Thymus (tissue), 11 donors: ENCODE data around the gene STXBP4. TPM values are rescaled to one million over a fixed set of nuclear protein-coding genes. Genes with fewer than 3 reads are reported as not detected.
A peak's percentile ranks its signal among the peaks of the same experiment; 100 is the strongest.
"Not testable (repeated sequence)": the region's sequence is repeated elsewhere in the genome, so short reads cannot be mapped to it uniquely, and the experiment has no call there.

Experiments
- DNase-seq, 9 donors: peaks; one replicate each; pipeline ENCODE4 v3.0.0-alpha.2; 2013; ENCODE audit warnings: low spot score in 9 of 9, low read depth in 6 of 9, missing footprints in 1 of 9
- H3K27ac ChIP-seq, 2 donors: one replicate each; pipeline ENCODE4 v1.5.1; 2013; ENCODE audit warnings: control low read depth in 1 of 2, low read depth in 1 of 2, low read length in 1 of 2, mild to moderate bottlenecking in 1 of 2, moderate library complexity in 1 of 2
- H3K27me3 ChIP-seq, 2 donors: one replicate each; pipeline ENCODE4 v1.5.1; 2013; ENCODE audit warnings: low read length in 1 of 2; ENCODE audit not compliant: control insufficient read depth in 2 of 2, insufficient read depth in 1 of 2
- H3K36me3 ChIP-seq, 2 donors: one replicate each; pipeline ENCODE4 v1.5.1; 2013; ENCODE audit warnings: low read length in 1 of 2, mild to moderate bottlenecking in 1 of 2, moderate library complexity in 1 of 2; ENCODE audit not compliant: control insufficient read depth in 2 of 2, insufficient read depth in 2 of 2
- H3K4me1 ChIP-seq, 2 donors: one replicate each; pipeline ENCODE4 v1.5.1; 2013; ENCODE audit warnings: low read length in 2 of 2; ENCODE audit not compliant: control insufficient read depth in 2 of 2, insufficient read depth in 2 of 2
- H3K4me3 ChIP-seq, 2 donors: one replicate each; pipeline ENCODE4 v1.5.1; 2013; ENCODE audit warnings: low read length in 2 of 2, control low read depth in 1 of 2, mild to moderate bottlenecking in 1 of 2
- H3K9me3 ChIP-seq, 2 donors: one replicate each; pipeline ENCODE4 v1.5.1; 2013; ENCODE audit warnings: low read length in 1 of 2, mild to moderate bottlenecking in 1 of 2; ENCODE audit not compliant: control insufficient read depth in 2 of 2, insufficient read depth in 1 of 2
- WGBS: extraction: QIAGEN DNeasy Blood & Tissue Kit; methylation state at CpG from one replicate; pipeline ENCODE4 v1.1.7; 2013; 5-methylcytosine and 5-hydroxymethylcytosine counted together
- polyA plus RNA-seq: library from polyadenylated mRNA; stranded (reverse); fragments of 200-250 nt; gene quantifications from one replicate; pipeline ENCODE4 v1.2.3, GENCODE V29; 2013
- total RNA-seq: library from RNA; stranded (reverse); fragments of 120-200 nt; gene quantifications from one replicate; pipeline ENCODE4 v1.2.4, GENCODE V29; 2013
- donor health status: healthy.

STXBP4 gene
- total and polyA plus RNA-seq, 2 donors, result 1.9 to 7.3 TPM

- DNase-seq, result no peak
- peaks cover 0 to 3% of the 10 kb centered on the region in 2 donors for H3K4me1 ChIP-seq
- no peaks in the 10 kb centered on the region for H3K36me3 ChIP-seq
- H3K27me3 ChIP-seq, result no peaks in the 10 kb centered on the region
- no peak overlapping the region for H3K4me3 ChIP-seq
- 78% methylated on average over 4 of the region's 4 CpGs for WGBS
- no peak overlapping the region for H3K27ac ChIP-seq
- H3K9me3 ChIP-seq, result no peaks in the 10 kb centered on the region
These were observed 100.6 kb downstream of the STXBP4 start for GRCh38 chr17:55068862-55069811.

- Histone ChIP-seq H3K27ac (no peak overlapping the region), H3K9me3 (no peaks in the 10 kb centered on the region), H3K4me1 (peaks cover 0 to 3% of the 10 kb centered on the region in 2 donors), H3K4me3 (no peak overlapping the region), H3K27me3 (no peaks in the 10 kb centered on the region), H3K36me3 (no peaks in the 10 kb centered on the region)
- DNase-seq, result no peak
These were observed 101.5 kb downstream of the STXBP4 start for GRCh38 chr17:55069983-55070529.

GRCh38 chr17:55072898-55073297 is 104.3 kb downstream of the STXBP4 start:
- 84% methylated on average over 4 of the region's 4 CpGs for WGBS

GRCh38 chr17:55073467-55073866 is 104.9 kb downstream of the STXBP4 start:
- H3K4me1 ChIP-seq, H3K27me3 ChIP-seq, DNase-seq, H3K4me3 ChIP-seq, H3K36me3 ChIP-seq, H3K9me3 ChIP-seq, H3K27ac ChIP-seq: not testable (repeated sequence)
- WGBS, result 95% methylated on average over 4 of the region's 4 CpGs

More at GRCh38 chr17:55072898-55073297, 104.3 kb downstream of the STXBP4 start:
- Histone ChIP-seq H3K4me1 (peaks cover 0 to 3% of the 10 kb centered on the region in 2 donors), H3K4me3 (no peak overlapping the region), H3K27me3 (no peaks in the 10 kb centered on the region), H3K9me3 (no peaks in the 10 kb centered on the region), H3K27ac (no peak overlapping the region), H3K36me3 (no peaks in the 10 kb centered on the region)
- DNase-seq, result peak in 5 of 9 donors; percentile 15 to 39 (median 22)

- H3K9me3 ChIP-seq, result no peaks in the 10 kb centered on the region
- no peak overlapping the region for H3K4me3 ChIP-seq
- H3K27me3 ChIP-seq, result no peaks in the 10 kb centered on the region
- H3K4me1 ChIP-seq, result no peaks in the 10 kb centered on the region
- H3K36me3 ChIP-seq, result peaks cover 0 to 4% of the 10 kb centered on the region in 2 donors
- H3K27ac ChIP-seq, result no peak overlapping the region
- WGBS, result 97% methylated on average over 1 of the region's 1 CpG
- no peak for DNase-seq
These were observed 113.0 kb downstream of the STXBP4 start for GRCh38 chr17:55081559-55081958.

- Histone ChIP-seq H3K4me3 (no peak overlapping the region), H3K9me3 (no peaks in the 10 kb centered on the region), H3K27ac (no peak overlapping the region), H3K36me3 (peaks cover 0 to 1% of the 10 kb centered on the region in 2 donors), H3K27me3 (no peaks in the 10 kb centered on the region), H3K4me1 (no peaks in the 10 kb centered on the region)
- WGBS, result 75% methylated on average over 2 of the region's 2 CpGs
- no peak for DNase-seq
These were observed 118.1 kb downstream of the STXBP4 start for GRCh38 chr17:55086635-55087058.

GRCh38 chr17:55089256-55089655 is 120.7 kb downstream of the STXBP4 start:
- no peaks in the 10 kb centered on the region for H3K4me1 ChIP-seq
- no peaks in the 10 kb centered on the region for H3K9me3 ChIP-seq
- H3K4me3 ChIP-seq, result no peak overlapping the region
- H3K27ac ChIP-seq, result no peak overlapping the region
- WGBS, result 94% methylated on average over 2 of the region's 2 CpGs
- no peaks in the 10 kb centered on the region for H3K36me3 ChIP-seq
- DNase-seq, result no peak
- no peaks in the 10 kb centered on the region for H3K27me3 ChIP-seq

- H3K36me3 ChIP-seq, result no peaks in the 10 kb centered on the region
- DNase-seq, result peak in 8 of 9 donors; percentile 28 to 72 (median 44)
- H3K9me3 ChIP-seq, result no peaks in the 10 kb centered on the region
- 21% methylated on average over 3 of the region's 3 CpGs for WGBS
- H3K4me3 ChIP-seq, result no peak overlapping the region
- no peaks in the 10 kb centered on the region for H3K27me3 ChIP-seq
- no peak overlapping the region for H3K27ac ChIP-seq
- no peaks in the 10 kb centered on the region for H3K4me1 ChIP-seq
These were observed 121.5 kb downstream of the STXBP4 start for GRCh38 chr17:55090079-55090492.

GRCh38 chr17:55093353-55093752 is 124.8 kb downstream of the STXBP4 start:
- no peaks in the 10 kb centered on the region for H3K36me3 ChIP-seq
- no peak overlapping the region for H3K27ac ChIP-seq
- H3K27me3 ChIP-seq, result no peaks in the 10 kb centered on the region
- 37% methylated on average over 1 of the region's 1 CpG for WGBS
- no peaks in the 10 kb centered on the region for H3K4me1 ChIP-seq
- H3K9me3 ChIP-seq, result no peaks in the 10 kb centered on the region
- DNase-seq, result no peak
- H3K4me3 ChIP-seq, result no peak overlapping the region
